Epithelial cell of proximal tubule (primary cell): ENCODE results near the gene TMEM151A. TPM values are rescaled to one million over a fixed set of nuclear protein-coding genes. Genes with fewer than 3 reads are reported as not detected.

Source experiments
- DNase-seq: peaks from one replicate; pipeline ENCODE4 v3.0.0-alpha.2; 2011; ENCODE audit warnings: low read depth
- H3K4me3 ChIP-seq: 2 replicates; pipeline ENCODE4 v1.5.1; 2011; ENCODE audit warnings: low read depth, mild to moderate bottlenecking, low read length
- total RNA-seq: library from RNA; depleted of rRNA; stranded (reverse); fragments of >200 nt; gene quantifications from 2 replicates; pipeline ENCODE4 v1.2.3, GENCODE V29; 2015
- TF ChIP-seq, protein P1 (sequence below): conservative IDR thresholded peaks from 2 replicates; pipeline ENCODE4 v1.5.1; 2012; ENCODE audit warnings: low read depth, mild to moderate bottlenecking, low read length

TMEM151A gene
- total RNA-seq, 1 donor from 2014 or later, result 0.58 TPM

DNA sequence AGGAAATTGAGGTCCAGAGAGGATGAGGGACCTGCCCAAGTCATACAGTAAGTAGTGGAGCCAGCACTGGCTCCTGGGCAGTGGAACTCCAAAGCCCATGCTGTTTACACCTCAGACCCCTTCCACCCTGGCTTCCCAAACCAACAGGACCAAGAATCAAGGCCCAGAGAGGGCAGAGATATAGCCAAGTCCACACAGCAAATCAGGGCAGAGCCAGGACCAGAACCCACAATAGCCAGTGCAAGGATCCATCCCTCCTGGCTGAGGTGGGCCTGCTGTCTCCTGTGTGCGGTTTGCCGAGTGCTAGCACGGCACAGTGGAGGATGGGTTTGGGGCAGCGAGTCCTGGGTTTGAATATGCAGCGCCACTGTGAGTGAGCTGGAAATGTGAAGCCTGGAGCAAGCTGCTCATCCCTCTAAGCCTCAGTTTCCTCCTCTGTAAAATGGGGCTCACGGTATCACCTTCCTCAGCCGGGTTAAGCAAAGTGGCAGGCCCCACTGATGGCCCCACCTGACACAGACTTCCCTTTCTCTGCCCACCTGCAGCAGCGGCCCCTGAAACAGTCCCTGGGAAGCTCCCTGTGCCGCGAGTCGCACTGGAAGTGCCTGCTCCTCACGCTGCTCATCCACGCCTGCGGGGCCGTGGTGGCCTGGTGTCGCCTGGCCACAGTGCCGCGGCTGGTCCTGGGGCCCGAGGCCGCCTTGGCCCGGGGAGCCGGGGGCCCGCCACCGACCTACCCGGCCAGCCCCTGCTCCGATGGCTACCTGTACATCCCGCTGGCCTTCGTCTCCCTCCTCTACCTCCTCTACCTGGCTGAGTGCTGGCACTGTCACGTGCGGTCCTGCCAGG, 2.3 kb downstream of the TMEM151A start:
- H3K4me3 ChIP-seq, result no peak overlapping the region
- TF ChIP-seq, protein P1, sequence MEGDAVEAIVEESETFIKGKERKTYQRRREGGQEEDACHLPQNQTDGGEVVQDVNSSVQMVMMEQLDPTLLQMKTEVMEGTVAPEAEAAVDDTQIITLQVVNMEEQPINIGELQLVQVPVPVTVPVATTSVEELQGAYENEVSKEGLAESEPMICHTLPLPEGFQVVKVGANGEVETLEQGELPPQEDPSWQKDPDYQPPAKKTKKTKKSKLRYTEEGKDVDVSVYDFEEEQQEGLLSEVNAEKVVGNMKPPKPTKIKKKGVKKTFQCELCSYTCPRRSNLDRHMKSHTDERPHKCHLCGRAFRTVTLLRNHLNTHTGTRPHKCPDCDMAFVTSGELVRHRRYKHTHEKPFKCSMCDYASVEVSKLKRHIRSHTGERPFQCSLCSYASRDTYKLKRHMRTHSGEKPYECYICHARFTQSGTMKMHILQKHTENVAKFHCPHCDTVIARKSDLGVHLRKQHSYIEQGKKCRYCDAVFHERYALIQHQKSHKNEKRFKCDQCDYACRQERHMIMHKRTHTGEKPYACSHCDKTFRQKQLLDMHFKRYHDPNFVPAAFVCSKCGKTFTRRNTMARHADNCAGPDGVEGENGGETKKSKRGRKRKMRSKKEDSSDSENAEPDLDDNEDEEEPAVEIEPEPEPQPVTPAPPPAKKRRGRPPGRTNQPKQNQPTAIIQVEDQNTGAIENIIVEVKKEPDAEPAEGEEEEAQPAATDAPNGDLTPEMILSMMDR, result no peak
- no peak for DNase-seq

DNA sequence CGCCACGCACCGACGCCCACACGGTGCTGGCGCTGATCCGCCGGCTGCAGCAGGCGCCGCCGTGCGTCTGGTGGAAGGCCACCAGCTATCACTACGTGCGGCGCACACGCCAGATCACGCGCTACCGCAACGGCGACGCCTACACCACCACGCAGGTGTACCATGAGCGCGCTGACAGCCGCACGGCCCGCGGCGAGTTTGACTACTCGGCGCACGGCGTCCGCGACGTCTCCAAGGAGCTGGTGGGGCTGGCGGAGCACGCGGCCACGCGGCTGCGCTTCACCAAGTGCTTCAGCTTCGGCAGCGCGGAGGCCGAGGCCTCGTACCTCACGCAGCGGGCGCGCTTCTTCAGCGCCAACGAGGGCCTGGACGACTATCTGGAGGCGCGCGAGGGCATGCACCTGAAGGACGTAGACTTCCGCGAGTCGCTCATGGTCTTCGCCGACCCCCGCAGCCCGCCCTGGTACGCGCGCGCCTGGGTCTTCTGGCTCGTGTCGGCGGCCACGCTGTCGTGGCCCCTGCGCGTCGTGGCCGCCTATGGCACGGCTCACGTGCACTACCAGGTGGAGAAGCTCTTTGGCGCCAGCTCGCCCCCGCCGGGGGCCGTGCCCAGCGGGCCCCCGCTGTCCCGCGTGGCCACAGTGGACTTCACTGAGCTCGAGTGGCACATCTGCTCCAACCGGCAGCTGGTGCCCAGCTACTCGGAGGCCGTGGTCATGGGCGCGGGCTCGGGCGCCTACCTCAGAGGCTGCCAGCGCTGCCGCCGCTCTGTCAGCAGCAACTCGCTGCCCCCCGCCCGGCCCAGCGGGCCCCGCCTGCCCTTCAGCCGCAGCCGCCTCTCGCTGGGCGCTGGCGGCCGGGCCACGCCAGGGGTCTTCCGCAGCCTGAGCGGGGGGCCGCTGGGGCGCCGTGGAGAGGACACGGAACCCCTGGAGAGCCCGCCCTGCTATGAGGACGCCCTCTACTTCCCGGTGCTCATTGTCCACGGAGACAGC, 3.2 kb downstream of the TMEM151A start:
- TF ChIP-seq, protein P1, result no peak
- no peak overlapping the region for H3K4me3 ChIP-seq
- DNase-seq, result no peak

DNA sequence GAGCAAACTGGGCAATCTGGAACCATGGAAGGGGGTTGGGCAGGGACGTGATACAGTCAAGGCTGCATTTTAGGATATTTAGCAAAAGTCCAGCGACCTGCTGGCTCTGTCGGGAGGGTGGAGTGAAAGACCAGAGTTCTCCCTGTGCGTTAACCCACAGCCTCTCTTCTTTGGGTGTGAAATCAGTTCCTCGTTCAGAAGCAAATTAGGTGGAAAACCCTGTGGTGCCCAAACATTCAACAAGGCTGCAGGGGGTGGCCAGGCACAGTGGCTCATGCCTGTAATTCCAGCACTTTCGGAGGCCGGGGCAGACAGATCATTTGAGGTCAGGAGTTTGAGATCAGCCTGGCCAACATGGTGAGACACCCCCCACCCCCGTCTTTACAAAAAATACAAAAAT, 5.9 kb downstream of the TMEM151A start:
- DNase-seq, result no peak
- TF ChIP-seq, protein P1, result no peak
- H3K4me3 ChIP-seq, result no peak overlapping the region

DNA sequence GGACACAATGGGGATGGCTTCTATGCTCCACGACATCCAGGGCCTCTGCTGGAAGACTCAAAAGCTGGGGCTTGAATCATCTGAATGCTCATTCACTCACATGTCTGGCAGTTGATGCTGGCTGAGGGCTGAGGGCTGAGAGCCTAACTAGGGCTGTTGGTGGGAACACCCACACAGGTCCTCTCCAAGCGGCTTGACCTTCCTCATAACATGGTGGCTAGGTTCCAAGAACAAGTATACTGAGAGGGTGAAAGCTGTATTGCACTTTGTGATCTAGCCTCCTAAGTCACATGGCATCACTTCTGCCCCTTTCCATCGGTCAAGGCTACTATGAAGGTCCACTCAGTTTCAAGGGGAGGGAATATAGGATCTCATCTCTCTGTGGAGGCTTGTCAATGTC, 7.5 kb downstream of the TMEM151A start:
- DNase-seq, result no peak
- no peak overlapping the region for H3K4me3 ChIP-seq
- TF ChIP-seq, protein P1, result no peak

DNA sequence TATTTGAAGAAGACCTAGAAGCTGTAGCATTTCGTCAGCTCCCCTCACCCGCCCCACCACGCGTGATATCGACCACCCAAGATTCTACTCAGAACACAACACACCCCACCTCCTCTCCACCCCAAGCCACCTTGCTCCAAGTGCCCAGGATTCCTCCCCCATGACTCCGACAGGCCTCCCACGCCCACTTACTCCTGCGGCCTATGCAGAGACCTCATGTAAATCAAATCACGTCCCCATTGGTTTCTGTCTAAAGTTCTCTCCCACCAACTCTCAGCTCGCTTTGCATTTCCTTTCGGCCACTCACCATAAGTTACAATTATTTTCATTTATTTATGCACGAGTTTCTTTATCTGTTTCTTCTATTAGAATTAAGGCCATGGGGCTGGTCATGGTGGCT, 11.0 kb downstream of the TMEM151A start:
- TF ChIP-seq, protein P1, result no peak
- DNase-seq, result no peak
- no peak overlapping the region for H3K4me3 ChIP-seq

DNA sequence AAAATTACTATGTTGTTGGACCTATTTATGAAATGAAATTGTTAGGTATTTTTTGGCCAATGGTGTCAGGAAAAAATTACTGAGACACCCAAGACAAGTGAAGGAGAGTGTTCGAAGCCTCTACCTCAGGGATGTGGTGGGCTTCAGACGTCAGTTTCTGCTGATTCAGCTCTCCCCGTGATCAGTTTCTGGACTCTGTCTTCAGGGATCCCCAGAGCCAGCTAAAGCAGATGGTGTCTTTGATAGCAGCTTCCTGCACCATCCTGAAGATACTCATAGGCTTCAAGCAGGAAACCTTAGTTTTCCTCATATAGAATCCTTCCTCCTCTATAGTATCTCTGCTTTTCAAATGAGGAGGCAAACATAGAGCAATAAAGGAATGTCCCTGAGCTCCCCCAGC, 17.8 kb downstream of the TMEM151A start:
- TF ChIP-seq, protein P1, result no peak
- H3K4me3 ChIP-seq, result no peak overlapping the region
- DNase-seq, result no peak
